Germinal center (tissue), 1 donor: ENCODE measurements around the gene GOLGA6L2.
"Not testable (repeated sequence)": the region's sequence is repeated elsewhere in the genome, so short reads cannot be mapped to it uniquely, and the experiment has no call there.

ENCODE experiments used
- DNase-seq: peaks from one replicate; pipeline ENCODE4 v3.0.0; 2012; ENCODE audit warnings: mixed read lengths, low spot score

Gene GOLGA6L2

GRCh38 chr15:23424111-23424904 is 22.7 kb downstream of the GOLGA6L2 start:
- no peak for DNase-seq

GRCh38 chr15:23422946-23423708 is 23.9 kb downstream of the GOLGA6L2 start:
- no peak for DNase-seq

GRCh38 chr15:23422099-23422945 is 24.7 kb downstream of the GOLGA6L2 start:
- DNase-seq: no peak

- no peak for DNase-seq
Observed at GRCh38 chr15:23420806-23421575, 26.1 kb downstream of the GOLGA6L2 start.

GRCh38 chr15:23416349-23417276 is 30.4 kb downstream of the GOLGA6L2 start:
- no peak for DNase-seq

- not testable (repeated sequence) for DNase-seq
Observed at GRCh38 chr15:23415866-23416265, 31.2 kb downstream of the GOLGA6L2 start.

GRCh38 chr15:23415321-23415865 is 31.6 kb downstream of the GOLGA6L2 start:
- no peak for DNase-seq

GRCh38 chr15:23412881-23413600 is 34.0 kb downstream of the GOLGA6L2 start:
- not testable (repeated sequence) for DNase-seq

GRCh38 chr15:23411841-23412240 is 35.2 kb downstream of the GOLGA6L2 start:
- DNase-seq: no peak

GRCh38 chr15:23403550-23403949 is 43.5 kb downstream of the GOLGA6L2 start:
- no peak for DNase-seq

- DNase-seq: no peak
Observed at GRCh38 chr15:23402544-23402943, 44.5 kb downstream of the GOLGA6L2 start.

GRCh38 chr15:23402140-23402539 is 44.9 kb downstream of the GOLGA6L2 start:
- DNase-seq: no peak

- DNase-seq: no peak
Observed at GRCh38 chr15:23401627-23402026, 45.4 kb downstream of the GOLGA6L2 start.

GRCh38 chr15:23399207-23399606 is 47.8 kb downstream of the GOLGA6L2 start:
- not testable (repeated sequence) for DNase-seq

- not testable (repeated sequence) for DNase-seq
Observed at GRCh38 chr15:23398357-23398756, 48.7 kb downstream of the GOLGA6L2 start.

- DNase-seq: no peak
Observed at GRCh38 chr15:23397779-23398178, 49.3 kb downstream of the GOLGA6L2 start.

GRCh38 chr15:23395832-23396231 is 51.2 kb downstream of the GOLGA6L2 start:
- no peak for DNase-seq

GRCh38 chr15:23395030-23395692 is 51.9 kb downstream of the GOLGA6L2 start:
- DNase-seq: no peak
